Adipose tissue (tissue), 3 donors: ENCODE results near the gene DNAH6. TPM values are rescaled to one million over a fixed set of nuclear protein-coding genes. Genes with fewer than 3 reads are reported as not detected.

ENCODE experiments used
- H3K27ac ChIP-seq: one replicate; pipeline ENCODE4 v1.5.1; 2013; ENCODE audit warnings: low read depth, low read length
- WGBS, 3 donors: extraction: QIAGEN DNeasy Blood & Tissue Kit; methylation state at CpG; one replicate each; pipeline ENCODE4 v1.1.7; 2013; 5-methylcytosine and 5-hydroxymethylcytosine counted together
- polyA plus RNA-seq, 3 donors: library from polyadenylated mRNA; stranded (reverse); fragments of 200-250 nt; gene quantifications; one replicate each; pipeline ENCODE4 v1.2.3, GENCODE V29; 2013
- donor health status: healthy with polysubstance abuse.
- donor health status: Bipolar disorder and iron deficiency.
- donor health status: healthy.

Gene DNAH6
- polyA plus RNA-seq, 3 donors: 0.27 to 1.1 (median 0.35) TPM

DNA sequence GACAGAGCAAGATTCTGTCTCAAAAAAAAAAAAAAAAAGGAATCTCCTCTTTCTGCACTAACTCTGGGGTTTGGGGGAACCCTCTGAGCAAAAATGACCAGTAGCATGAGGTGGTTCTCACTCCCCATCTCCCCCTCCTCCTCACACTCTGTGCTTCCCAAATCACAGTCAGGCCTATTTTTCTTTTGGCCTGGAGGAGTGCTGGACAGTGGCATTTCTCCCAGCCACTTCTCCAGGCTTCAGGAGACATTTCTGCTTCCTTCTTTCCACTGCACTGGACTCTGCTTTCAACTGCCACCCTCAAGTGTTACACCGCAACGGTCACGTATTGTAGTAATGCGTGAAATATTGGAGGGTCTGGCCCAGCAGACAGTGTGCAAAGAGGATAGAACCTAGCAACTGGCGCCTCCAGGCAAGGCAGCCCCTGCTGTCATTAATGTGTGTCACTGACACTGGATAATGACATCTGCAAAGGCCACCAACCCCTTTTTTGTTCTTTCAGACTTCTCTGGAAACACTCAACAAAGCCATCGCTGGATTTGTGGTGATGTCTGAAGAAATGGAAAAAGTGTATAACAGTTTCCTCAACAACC lies 295.6 kb downstream of the DNAH6 start:
- 95 to 96% (median 96%) methylated on average over 6 of the region's 6 CpGs for WGBS, 3 donors

DNA sequence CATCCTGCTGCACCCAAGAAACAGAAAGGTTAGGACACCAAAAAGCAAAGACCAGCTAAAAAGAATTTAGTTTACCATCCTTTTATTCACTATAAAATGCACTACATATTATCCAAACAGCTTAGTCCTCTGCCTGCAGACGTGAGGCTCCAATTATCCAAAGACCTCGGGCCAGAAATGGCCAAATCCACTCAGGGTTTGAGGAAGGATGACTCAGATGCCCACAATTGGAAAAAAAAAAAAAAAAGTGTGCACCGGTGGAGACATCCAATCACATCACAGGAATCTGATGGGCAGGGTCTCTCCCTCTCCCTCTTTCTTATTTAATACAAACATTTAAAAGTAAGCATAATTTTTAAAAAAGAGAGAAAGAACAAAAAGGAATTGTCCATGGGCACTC lies 298.8 kb downstream of the DNAH6 start:
- 51 to 75% (median 52%) methylated on average over 3 of the region's 3 CpGs for WGBS, 3 donors
- no peak overlapping the region for H3K27ac ChIP-seq

More for the DNA sequence above, 295.6 kb downstream of the DNAH6 start:
- H3K27ac ChIP-seq: no peak overlapping the region

DNA sequence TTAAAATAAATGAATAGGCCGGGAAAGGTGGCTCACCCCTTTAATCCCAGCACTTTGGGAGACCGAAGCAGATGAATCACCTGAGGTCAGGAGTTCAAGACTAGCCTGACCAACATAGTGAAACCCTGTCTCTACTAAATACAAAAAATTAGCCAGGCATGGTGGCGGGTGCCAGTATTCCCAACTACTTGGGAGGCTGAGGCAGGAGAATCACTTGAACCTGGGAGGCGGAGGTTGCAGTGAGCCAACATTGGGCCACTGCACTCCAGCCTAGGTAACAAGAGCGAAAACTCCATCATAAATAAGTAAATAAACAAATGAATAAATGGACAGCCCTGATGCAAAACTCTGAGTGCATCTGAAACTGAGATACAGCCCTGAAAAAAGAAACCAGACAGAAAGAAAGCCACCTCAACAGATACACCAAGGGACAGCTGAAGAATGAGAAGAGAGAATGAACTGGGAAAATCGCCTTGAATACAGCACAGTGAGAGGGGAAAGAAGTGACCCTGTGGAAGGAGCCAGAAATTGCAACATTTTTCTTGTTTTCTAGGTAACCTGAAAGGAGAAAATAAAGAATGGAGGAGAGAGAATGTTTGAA lies 300.2 kb downstream of the DNAH6 start:
- WGBS, 3 donors: 93 to 98% (median 93%) methylated on average over 6 of the region's 6 CpGs
- no peak overlapping the region for H3K27ac ChIP-seq

DNA sequence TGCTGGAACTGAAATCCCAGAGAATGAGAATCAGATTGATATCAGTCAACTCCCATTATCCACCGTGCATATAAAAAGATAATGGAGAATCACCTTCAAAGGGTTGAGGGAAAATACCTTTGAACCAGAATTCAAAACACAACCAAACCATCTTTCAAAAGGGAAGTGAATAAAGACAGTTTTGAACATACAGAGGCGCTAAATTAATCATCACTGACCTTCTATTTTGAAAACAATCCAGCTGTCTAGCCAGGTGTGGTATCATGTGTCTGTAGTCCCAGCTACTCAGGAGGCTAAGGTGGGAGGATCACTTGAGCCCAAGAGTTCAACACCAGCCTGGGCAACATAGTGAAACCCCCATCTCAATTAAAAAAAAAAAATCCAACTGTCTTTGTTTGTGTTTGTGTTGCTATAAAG lies 300.9 kb downstream of the DNAH6 start:
- WGBS, 3 donors: 78 to 80% (median 80%) methylated on average over 2 of the region's 2 CpGs
- no peak overlapping the region for H3K27ac ChIP-seq

DNA sequence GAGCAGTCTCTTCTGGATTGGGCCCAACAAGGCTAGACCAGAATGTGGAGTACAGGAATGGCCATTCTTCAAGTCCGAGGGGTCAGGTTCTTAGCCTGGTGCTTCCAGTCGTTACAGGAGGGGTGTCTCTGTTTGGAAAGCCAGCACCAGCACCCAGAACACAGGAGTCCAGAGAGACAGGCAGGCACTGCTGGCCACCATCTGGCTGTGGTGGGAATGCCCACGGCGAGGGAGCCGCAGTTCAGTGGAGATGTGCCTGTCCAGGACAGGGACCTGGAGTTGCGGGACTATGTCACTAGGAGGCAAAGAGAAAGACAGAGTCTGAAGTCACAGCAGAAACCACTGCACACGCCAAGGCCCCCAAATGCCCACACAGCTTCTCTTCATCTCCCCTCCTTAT lies 305.5 kb downstream of the DNAH6 start:
- H3K27ac ChIP-seq: no peak overlapping the region
- WGBS, 3 donors: 92 to 95% (median 94%) methylated on average over 7 of the region's 7 CpGs

DNA sequence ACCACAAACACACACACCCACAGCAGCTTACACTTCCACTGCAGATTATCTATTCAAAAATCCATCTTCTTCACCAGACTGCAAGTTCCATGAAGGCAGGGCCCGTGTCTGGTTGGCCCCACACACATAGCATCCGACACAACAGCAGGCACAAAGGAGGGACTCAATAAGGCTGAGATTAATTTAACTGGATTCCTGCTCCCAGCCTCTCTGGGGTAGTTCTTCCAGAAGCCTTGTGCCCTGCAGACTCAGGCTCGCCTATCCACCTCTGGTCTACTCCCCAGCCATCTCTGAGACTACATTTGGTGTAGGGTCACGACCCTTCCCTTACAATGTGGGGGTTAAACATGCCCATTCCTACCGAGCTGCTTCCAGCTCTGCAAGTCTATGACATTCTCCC lies 306.9 kb downstream of the DNAH6 start:
- 84 to 89% (median 86%) methylated on average over 5 of the region's 5 CpGs for WGBS, 3 donors
- H3K27ac ChIP-seq: no peak overlapping the region

DNA sequence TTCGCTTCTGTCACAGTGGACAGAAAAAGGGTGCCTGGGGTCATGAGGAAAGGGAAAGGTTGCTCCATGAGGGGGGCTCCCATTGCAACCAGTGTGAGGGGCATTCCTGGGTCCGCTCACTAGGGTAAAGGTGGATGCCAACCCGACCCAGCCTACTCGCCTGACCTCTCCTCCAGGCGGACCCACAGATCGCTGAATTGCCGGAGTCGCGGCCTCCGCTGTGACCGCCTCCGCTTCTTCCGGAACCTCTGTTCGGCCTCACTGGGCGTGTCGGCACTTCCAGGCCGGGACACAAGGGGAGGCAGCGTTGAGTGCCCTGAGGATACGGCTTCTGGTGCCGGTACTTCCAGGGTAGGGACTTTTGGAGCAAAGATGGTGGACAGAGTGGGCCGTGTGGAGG lies 307.5 kb downstream of the DNAH6 start:
- no peak overlapping the region for H3K27ac ChIP-seq
- WGBS, 3 donors: 95 to 97% (median 97%) methylated on average over 21 of the region's 21 CpGs

DNA sequence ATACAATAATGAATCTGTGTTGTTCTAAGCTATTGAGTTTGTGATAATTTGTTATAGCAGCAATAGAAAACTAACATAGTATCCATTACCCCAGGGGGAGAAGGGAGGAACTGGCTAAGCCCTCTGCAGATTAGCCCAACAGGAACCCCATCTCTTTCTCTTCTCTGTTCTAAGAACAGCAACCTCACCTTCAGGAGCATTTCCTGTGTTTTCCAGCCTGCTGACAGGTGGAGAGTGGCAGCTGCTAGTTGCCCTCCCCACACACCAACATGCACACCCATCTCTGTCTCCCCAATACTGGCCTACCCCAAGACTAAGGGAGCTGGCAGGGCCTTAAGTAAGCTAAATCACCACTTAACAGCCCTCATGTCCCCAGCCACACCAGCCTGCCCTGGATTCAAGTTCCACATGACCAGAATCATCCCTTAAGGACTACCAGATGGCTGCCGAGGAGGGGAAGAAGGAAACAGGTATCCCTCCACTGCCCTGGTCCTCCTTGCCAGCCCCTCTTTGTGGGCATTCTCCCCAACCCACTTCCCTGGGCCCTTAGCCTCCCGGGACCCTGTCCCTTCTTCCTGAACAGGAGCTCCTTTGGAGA lies 311.8 kb downstream of the DNAH6 start:
- WGBS, 3 donors: 84 to 89% (median 89%) methylated on average over 2 of the region's 2 CpGs
- H3K27ac ChIP-seq: no peak overlapping the region

DNA sequence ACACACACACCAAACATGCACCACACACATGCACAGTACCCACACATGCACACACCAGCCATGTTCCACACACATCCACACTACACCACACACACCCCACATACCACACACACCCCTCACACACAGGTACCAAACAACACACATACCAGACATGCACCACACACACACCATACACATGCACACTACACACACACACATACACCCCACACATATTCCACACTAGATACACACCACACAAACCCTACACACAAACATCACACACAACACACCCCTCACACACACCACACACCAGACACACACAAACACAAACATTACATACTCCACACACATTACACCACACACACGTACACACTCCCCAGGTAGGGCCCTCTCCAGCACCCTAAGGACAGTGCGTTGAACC lies 313.4 kb downstream of the DNAH6 start:
- H3K27ac ChIP-seq: no peak overlapping the region
- WGBS, 3 donors: 73 to 93% (median 79%) methylated on average over 2 of the region's 2 CpGs

DNA sequence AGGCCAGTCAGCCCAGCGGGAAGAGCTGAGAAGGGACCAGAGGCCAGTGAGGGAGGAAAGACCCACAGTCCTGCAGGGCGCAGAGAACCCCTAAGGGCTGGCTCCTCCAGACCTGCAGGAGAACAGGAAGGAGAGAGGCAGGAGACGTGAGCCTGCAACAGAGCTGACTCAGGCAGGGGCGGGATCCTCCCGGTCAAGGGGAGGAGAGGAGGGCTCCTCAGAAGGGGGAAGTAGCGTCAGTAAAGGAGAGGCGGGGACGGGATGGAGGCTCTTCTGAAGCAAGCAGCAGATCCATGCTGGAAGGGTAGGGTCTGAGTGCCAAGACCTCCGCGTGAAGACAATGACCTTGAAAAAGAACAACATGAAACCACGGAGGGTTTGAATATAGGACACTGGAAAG lies 313.8 kb downstream of the DNAH6 start:
- 45 to 59% (median 53%) methylated on average over 11 of the region's 11 CpGs for WGBS, 3 donors

DNA sequence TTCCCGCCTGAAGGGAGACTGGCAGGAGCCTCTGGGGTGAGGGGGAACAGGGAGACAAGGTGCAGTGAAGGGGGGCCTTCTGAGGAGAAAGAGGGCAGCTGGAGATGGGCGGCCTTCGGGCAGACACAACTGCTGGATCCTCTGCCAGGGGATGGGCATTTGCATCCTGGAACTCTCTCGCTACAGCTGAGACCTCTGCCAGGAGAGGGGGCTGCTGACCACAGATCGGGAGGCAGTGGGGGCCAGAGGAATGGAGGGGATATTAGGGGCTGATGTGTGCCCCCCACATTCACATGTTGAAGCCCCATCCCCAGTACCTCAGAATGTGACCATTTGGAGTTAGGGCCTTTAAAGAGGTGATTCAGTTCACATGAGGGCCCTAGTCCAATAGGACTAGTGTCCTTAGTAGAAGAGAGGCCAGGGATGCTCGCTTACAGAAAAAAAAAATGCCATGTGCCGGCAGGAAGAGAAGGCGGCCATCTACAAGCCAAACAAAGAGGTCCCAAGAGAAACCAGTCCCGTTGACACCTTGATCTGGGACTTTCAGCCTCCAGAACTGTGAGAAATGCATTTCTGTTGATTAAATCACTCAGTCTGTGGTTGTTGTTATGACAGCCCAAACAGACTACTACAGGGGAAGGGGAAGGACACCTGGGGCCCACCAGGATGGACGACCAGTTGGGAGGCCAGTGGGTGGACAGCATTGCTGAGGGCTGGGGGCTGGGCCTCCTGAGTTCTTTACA lies 314.6 kb downstream of the DNAH6 start:
- H3K27ac ChIP-seq: no peak overlapping the region
- WGBS, 3 donors: 81 to 92% (median 84%) methylated on average over 10 of the region's 10 CpGs

More for the DNA sequence above, 313.8 kb downstream of the DNAH6 start:
- H3K27ac ChIP-seq: no peak overlapping the region

DNA sequence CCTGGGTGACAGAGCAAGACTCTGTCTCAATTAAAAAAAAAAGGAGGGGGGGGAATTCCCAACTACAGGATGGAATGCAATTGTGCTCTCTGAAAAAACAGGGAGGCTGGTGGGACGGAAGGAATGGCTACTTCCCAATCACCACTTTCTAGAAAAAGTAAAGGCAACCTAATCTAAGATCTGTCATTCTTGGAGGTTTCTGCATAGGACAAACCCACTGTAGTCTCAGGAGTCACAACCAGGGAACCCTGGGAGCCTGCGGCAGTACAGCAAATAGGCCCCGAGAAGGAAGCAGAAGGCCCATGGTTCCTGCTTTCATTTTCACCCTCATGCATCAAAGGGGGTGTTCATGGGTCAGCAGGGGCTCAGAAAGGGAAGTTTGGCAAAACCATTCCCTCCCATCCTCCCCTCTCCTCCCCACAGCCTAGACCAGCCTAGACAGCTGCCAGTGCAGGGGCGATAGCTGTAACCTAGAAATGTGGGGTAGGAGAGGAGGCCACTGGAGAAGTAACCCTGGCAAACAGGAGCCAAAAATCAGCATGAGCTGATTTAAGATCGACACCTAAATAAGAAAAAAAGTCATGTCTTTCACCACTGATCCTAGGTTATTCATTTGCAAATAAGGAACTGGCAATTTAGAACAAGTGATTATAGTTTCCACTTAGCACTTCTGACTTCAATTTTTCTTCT lies 316.6 kb downstream of the DNAH6 start:
- H3K27ac ChIP-seq: no peak overlapping the region
- 48 to 64% (median 52%) methylated on average over 5 of the region's 5 CpGs for WGBS, 3 donors

DNA sequence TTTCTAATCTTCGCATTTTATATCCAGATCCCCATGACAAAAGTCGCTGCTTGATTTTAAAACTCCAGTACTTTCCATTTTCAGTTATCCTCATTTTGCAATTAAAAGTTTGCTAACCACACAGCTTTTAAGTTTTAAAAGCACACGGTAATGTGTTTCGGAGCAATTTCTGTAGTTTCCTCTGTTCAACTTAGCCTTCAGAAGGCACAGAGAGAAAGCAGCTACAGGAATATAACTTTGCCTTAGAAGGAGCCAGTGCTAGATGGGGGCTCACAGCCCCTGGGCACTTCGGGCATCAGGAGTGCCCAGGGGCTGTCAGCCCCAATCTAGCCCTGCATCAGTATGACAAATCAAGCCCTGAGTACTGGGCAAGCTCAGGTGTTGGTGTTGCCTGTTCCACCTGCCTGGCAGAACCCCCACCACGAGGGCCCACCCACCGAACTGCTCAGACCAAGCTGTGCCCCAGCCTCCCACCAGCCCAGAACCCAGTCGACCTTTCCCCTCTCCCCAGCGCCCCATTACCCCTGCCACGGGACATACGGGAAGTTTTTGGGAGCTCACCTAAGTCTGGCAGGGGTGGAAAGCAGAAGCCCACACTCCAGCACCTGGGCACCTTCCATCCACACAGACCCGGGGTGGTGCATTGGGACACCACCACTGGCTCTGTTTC lies 317.3 kb downstream of the DNAH6 start:
- 80 to 85% (median 82%) methylated on average over 12 of the region's 12 CpGs for WGBS, 3 donors
- H3K27ac ChIP-seq: no peak overlapping the region

DNA sequence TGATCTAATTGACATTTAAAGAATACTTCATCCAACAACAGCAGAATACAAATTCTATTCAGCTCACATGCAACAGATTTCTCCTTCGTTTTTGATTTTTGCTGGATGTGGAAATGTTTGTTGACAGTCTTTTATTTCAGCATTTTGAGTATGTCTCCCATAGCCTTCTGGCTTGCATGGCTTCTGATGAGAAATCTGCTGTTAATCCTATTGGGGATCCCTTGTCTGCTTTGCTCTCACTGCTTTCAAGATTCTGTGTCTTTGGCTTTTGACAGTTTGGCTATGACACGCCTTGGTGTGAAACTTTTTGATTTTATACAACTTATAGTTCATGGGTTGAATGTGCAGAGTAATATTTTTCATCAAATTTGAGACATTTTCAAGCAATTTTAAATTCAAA lies 319.9 kb downstream of the DNAH6 start:
- no peak overlapping the region for H3K27ac ChIP-seq
- WGBS, 3 donors: 67 to 86% (median 80%) methylated on average over 2 of the region's 2 CpGs

DNA sequence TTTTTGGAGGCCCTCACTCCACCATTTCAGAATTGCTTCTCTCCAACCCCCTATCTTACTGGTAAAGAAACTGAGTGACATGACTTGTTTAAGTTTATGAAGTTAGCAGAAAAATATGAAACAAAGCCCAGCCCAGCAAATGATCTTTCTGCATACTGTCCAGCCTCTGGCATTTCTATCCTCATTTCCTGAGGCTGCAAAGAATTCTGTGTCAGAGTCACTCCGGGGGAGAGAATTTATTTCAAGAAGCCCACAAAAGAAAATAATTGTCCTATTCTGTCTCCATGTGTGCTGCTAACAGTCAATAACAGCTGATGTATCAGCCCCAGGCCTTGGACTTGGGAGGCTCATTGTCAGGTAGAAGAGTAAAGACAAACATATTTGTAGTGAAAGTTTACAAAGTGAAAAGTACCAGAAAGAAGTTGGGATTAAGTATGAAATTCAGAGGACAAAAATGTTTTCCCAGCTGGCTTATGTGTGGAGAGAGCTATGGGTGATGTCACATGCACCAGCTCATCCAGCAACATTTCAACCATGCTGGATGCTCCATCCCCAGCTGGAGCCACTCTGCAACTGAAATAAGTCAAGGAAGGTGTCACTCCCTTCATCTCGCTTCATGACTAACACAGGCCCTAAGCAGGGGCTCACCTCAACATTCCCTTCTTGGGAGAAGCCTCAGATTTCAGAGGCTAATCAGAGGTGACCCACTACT lies 322.3 kb downstream of the DNAH6 start:
- H3K27ac ChIP-seq: no peak overlapping the region
- WGBS, 3 donors: 75 to 83% (median 79%) methylated on average over 2 of the region's 2 CpGs

DNA sequence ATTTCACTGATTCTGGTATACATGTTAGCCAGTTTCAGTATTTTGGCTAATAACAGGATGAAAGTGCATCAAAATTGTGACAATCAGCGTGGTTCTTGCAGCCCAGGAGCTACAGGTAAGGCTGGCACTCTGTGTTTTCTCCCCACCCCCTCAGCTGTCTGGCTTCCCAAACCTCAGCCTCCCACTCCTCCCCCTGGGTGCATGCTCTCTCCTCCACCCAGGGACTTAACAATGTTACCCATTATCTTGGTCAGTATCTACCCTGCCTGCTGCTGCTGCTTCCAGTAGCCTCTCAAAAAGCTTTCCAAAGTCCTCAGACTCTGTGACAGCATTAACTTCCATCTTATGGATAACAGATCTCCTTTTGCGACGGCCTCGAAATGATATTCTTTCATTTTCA lies 323.6 kb downstream of the DNAH6 start:
- WGBS, 3 donors: 84 to 89% (median 89%) methylated on average over 4 of the region's 4 CpGs
- no peak overlapping the region for H3K27ac ChIP-seq

DNA sequence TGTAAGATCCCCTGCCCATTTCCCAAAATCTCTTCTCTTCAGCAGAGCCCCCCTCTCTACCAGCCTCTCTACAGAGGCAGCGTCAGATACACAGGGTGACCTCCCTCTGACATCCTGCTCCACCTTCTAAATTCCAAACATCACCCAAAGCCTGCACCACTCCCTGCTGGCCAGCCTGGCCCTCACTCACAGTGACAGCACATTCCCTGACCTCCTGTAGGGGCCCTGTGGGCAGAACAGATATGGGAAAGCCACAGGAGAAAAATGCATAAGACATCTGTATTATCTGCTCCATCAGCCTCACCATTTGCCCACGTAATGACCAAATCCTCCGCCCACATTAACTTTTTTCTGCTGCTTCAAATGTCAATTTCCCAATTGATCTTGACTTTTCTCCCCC lies 324.0 kb downstream of the DNAH6 start:
- 72 to 78% (median 75%) methylated on average over 3 of the region's 3 CpGs for WGBS, 3 donors
- H3K27ac ChIP-seq: no peak overlapping the region

DNA sequence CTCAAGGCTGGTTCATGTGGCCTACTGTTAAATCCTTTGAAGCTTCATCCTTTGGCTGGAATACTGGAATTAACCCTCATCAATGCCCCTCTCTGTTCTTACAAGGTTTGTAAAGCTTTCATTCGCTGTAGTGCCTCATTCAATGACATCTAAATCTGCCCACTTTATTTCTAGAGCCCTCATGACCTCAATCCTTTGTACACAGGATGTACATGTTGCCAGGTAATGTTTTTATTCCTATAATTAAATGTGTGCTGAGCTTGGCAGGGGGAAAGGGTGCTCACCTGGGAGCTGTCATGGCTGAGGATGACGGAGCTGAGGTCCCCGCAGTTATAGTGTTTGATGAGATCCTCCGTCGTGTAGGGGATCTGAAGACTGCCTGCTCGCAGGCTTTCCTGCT lies 325.3 kb downstream of the DNAH6 start:
- no peak overlapping the region for H3K27ac ChIP-seq
- 80 to 88% (median 87%) methylated on average over 6 of the region's 6 CpGs for WGBS, 3 donors
